Measurements from ENCODE around the gene CRISP2. TPM values are rescaled to one million over a fixed set of nuclear protein-coding genes. Genes with fewer than 3 reads are reported as not detected.

CRISP2 gene
- total RNA-seq, 1 donor from 2014 or later, result not detected

GRCh38 chr6:49698478-49698877 is 14.9 kb downstream of the CRISP2 start:
- Histone ChIP-seq H3K4me1 (no peaks in the 10 kb centered on the region), H3K9me3 (peaks cover 7% of the 10 kb centered on the region), H3K36me3 (no peaks in the 10 kb centered on the region), H3K27me3 (no peaks in the 10 kb centered on the region), H3K4me3 (no peak overlapping the region), H3K27ac (no peak overlapping the region)
- ATAC-seq, result no peak
- intact Hi-C loops (cut with DNase I), result no loop called here
- DNase-seq, result no peak
- TF ChIP-seq CTCF (IDR thresholded peaks at IDR 0.05), result no peak

DNA sequence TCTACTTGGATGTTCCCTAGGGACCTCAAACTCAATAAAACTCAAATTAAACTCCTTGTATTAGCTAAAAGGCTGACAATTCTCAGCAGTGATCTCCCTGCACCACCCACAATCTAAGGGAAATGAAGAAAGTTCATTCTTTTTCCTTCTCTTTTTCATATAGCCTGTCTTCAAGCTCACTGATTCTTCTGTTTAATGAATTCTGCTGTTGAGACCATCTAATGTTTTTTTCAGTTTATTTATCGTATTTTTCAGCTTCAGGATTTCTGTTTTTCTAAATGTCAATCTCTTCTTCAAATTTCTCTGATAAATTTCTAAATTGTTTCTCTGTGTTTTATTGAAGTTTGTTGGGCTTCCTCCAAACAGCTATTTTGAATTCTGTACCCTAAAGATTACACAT is 19.8 kb downstream of the CRISP2 start:
- no peak for TF ChIP-seq CTCF (IDR thresholded peaks at IDR 0.05)

DNA sequence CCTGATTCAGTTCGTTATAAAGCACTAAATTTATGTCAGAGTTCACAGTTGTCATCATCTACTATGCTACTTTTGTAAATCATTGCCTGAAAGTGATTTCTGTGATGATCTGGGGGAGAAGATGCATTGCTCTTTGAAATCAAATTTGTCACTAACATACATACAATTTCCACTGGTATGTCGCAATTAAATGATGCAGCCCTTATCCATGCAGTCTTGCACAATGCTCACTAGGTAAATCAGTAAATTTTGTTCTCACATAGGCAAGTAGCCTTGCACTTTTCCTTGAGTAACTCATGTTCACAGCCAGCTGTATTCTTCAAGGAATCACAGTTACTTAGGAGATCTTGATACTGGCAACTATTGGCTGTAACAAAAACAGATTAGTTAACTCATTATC is 20.8 kb downstream of the CRISP2 start:
- intact Hi-C loops (cut with DNase I), result no loop called here
- no peaks in the 10 kb centered on the region for H3K27me3 ChIP-seq
- no peaks in the 10 kb centered on the region for H3K4me1 ChIP-seq
- H3K27ac ChIP-seq, result no peak overlapping the region
- no peak for TF ChIP-seq CTCF (IDR thresholded peaks at IDR 0.05)
- no peak for DNase-seq
- no peak overlapping the region for H3K4me3 ChIP-seq
- no peaks in the 10 kb centered on the region for H3K36me3 ChIP-seq
- ATAC-seq, result no peak
- H3K9me3 ChIP-seq, result peaks cover 11% of the 10 kb centered on the region

More for the DNA sequence above, 19.8 kb downstream of the CRISP2 start:
- Histone ChIP-seq H3K4me3 (no peak overlapping the region), H3K36me3 (no peaks in the 10 kb centered on the region), H3K9me3 (peaks cover 11% of the 10 kb centered on the region), H3K27me3 (no peaks in the 10 kb centered on the region), H3K27ac (no peak overlapping the region), H3K4me1 (no peaks in the 10 kb centered on the region)
- intact Hi-C loops (cut with DNase I), result no loop called here
- ATAC-seq (no peak), DNase-seq (no peak)

- ATAC-seq, result no peak
These were observed 36.6 kb downstream of the CRISP2 start for GRCh38 chr6:49676671-49677281.

DNA sequence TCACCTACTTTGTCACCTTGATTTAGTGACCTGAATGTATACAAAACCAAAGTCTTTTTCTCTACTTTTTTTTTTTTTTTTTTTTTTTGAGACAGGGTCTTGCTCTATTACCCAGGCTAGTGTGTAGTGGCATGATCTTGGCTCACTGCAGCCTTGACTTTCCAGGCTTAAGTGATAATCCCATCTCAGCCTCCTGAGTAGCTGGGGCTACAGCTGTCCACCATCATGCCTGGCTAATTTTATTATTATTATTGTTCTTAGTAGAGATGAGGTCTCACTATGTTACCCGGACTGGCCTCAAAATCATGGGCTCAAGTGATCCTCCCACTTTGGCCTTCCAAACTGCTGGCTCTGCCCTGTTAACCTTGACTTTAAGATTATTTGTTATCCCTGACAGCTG is 37.5 kb downstream of the CRISP2 start:
- H3K27me3 ChIP-seq, result no peaks in the 10 kb centered on the region
- no peak overlapping the region for H3K4me3 ChIP-seq
- H3K27ac ChIP-seq, result no peak overlapping the region
- TF ChIP-seq CTCF (IDR thresholded peaks at IDR 0.05), result no peak
- DNase-seq (no peak), ATAC-seq (no peak)
- no peaks in the 10 kb centered on the region for H3K4me1 ChIP-seq
- intact Hi-C loops (cut with DNase I), result no loop called here
- no peaks in the 10 kb centered on the region for H3K9me3 ChIP-seq
- H3K36me3 ChIP-seq, result no peaks in the 10 kb centered on the region

More at GRCh38 chr6:49676671-49677281, 36.6 kb downstream of the CRISP2 start:
- Histone ChIP-seq H3K4me3 (no peak overlapping the region), H3K4me1 (no peaks in the 10 kb centered on the region), H3K9me3 (no peaks in the 10 kb centered on the region), H3K27me3 (no peaks in the 10 kb centered on the region), H3K36me3 (no peaks in the 10 kb centered on the region), H3K27ac (no peak overlapping the region)
- DNase-seq, result no peak
- intact Hi-C loops (cut with DNase I), result no loop called here
- TF ChIP-seq CTCF (IDR thresholded peaks at IDR 0.05), result no peak

- DNase-seq (no peak), ATAC-seq (no peak)
- TF ChIP-seq CTCF (IDR thresholded peaks at IDR 0.05), result no peak
- Histone ChIP-seq H3K4me3 (no peak overlapping the region), H3K27me3 (no peaks in the 10 kb centered on the region), H3K36me3 (no peaks in the 10 kb centered on the region), H3K27ac (no peak overlapping the region), H3K4me1 (no peaks in the 10 kb centered on the region), H3K9me3 (no peaks in the 10 kb centered on the region)
- intact Hi-C loops (cut with DNase I), result no loop called here
These were observed 45.2 kb downstream of the CRISP2 start for GRCh38 chr6:49668083-49668511.

Measured in upper lobe of right lung (tissue), 1 donor.